GM21367 (cell line): ENCODE measurements around the gene DUSP7.

Experiments used
- ATAC-seq: cut with Tn5 transposase; IDR thresholded peaks from one replicate; pipeline ENCODE4 v1.9.1; 2021; ENCODE audit not compliant: unreplicated experiment

The DUSP7 gene

DNA sequence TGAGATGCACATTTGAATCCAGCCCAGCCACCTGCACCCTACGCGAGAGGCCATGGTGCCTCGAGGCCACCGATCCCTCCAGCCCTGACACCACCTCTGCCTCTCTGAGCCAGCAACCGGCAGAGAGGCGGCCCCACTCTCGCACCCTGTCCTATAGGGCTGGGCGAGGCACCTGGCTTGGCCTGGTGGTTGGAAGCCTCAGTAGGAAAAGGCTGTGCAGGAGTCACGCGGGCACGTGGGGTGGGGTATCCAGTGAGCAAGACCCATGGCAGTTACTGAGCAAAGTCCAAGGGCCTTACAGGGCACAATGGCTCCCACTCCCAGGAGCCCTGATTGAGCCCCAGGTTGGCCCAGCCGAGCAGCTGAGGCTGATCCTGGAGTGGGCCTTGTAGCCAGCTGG is 12.4 kb upstream of the DUSP7 start:
- no peak for ATAC-seq

GRCh38 chr3:52068055-52068571 is 11.7 kb upstream of the DUSP7 start:
- ATAC-seq, result no peak

DNA sequence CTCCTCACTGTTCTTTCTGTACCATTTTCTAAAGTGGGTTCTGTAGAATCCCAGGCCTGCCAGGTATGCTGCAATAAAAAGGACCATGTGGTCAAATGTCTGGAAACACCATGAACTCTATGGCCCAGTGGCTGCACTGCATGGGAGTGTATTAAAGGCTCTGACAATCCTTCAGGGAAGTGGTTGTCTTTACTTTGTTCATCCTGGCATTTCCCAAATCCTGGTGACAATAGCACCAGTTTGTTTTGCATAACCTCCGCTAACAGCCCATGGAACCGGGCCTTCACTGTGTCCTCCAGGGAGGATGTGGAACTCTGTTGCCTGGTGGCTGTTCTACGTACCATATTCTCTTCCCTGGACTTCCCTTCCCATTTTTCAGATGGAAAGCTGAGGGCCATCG is 11.2 kb upstream of the DUSP7 start:
- ATAC-seq, result no peak

- ATAC-seq, result no peak
Measured at GRCh38 chr3:52067046-52067445, 10.7 kb upstream of the DUSP7 start.

- no peak for ATAC-seq
Measured at GRCh38 chr3:52065264-52065756, 8.9 kb upstream of the DUSP7 start.

DNA sequence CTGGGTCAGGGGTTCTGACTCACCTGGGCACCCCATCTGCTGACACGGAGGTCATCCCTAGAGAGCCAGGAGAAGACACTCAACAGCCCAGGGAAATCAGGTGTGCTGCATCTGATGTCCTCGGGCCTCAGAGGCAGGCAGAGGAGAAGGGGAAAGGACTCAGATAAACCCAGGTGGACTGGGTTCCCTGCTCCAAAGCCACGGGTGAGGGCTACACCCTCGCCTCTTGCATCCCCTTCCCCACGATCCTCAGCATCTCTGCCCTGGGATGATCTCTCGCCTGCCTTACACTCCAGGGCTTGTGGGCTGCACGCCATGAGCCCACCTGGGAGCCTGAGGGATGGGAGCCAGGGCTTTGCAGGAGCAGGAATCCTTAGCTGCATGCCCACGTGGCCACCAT is 8.2 kb upstream of the DUSP7 start:
- no peak for ATAC-seq

GRCh38 chr3:52063026-52063723 is 6.8 kb upstream of the DUSP7 start:
- ATAC-seq, result no peak

GRCh38 chr3:52062505-52062904 is 6.1 kb upstream of the DUSP7 start:
- ATAC-seq, result no peak

DNA sequence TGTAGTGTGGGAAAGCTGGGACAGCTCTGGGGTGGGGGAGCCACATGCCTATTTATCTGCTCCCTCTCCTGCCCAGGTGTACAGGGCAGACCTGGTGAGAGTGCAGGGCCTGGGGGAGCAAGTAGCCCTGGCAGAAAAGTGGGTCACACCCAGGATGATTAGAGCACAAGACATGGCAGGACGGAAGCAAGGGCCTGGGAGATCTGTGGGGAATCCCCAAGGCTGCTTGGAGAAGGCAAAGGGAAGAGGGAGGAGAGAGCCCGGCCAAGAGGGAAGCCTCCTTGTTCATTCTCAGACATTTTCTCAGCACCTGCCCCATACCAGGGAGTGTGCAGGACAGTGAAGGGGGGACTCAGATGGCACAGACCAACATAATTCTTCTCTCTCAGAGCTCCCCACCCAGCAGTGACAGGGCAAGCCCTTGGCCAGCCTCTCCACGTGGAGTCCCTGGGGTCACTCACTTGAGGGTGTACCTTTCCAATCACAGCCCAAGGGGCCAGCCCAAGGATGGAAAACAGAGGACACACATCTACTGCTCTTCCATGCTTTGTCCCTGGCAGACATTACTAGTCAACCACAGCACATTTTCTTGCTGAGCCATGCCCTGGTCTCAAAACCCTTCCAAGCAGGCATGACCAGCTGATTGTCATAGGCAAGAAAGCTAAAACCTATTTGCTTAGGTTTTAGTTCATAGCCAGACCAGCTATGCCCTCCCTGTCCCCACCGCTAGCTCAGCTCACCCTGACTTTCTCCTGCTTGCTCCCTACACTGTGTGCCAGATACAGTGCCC is 4.9 kb upstream of the DUSP7 start:
- ATAC-seq, result no peak

GRCh38 chr3:52059781-52060180 is 3.4 kb upstream of the DUSP7 start:
- no peak for ATAC-seq

GRCh38 chr3:52057812-52058495 is 1.6 kb upstream of the DUSP7 start:
- ATAC-seq, result no peak

GRCh38 chr3:52056968-52057811 is 819 bp upstream of the DUSP7 start:
- peak; percentile 60 for ATAC-seq

- peak; percentile 5 for ATAC-seq
Measured at GRCh38 chr3:52055537-52056351, 627 bp downstream of the DUSP7 start.

GRCh38 chr3:52054661-52055511 is 1.5 kb downstream of the DUSP7 start:
- no peak for ATAC-seq

- ATAC-seq, result no peak
Measured at GRCh38 chr3:52053307-52054304, 2.8 kb downstream of the DUSP7 start.

DNA sequence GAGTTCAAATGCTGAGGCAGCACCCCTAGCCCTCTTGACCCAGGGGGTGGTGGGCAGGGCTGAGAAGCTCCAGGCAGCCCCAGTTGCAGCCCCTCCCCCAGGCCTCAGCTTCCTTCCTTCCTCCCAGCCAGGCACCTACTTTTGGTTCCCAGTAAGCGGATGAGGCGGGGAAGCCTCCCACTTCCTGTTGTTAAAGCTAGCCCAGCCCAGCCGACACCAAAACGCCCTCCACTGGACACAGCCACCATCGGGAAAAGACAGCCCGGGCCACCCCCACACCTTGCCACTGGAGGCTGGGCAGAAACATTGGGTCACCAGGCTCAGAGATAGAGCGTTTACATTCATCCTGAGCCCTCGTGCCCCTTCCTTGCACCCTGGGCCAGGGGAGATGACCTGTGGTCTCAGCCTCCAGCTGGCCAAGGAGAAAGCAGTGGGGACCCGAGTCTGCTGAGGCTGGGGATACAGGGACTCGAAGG is 3.5 kb downstream of the DUSP7 start:
- ATAC-seq, result no peak

GRCh38 chr3:52051444-52051843 is 4.9 kb downstream of the DUSP7 start:
- ATAC-seq, result no peak

GRCh38 chr3:52050571-52050970 is 5.8 kb downstream of the DUSP7 start:
- ATAC-seq, result no peak
